GM18498 (cell line): Measurements from ENCODE around the gene MPP2.
"Not testable (repeated sequence)": the region's sequence is repeated elsewhere in the genome, so short reads cannot be mapped to it uniquely, and the experiment has no call there.

Source experiments
- ATAC-seq: cut with Tn5 transposase; IDR thresholded peaks from one replicate; pipeline ENCODE4 v1.9.1; 2021; ENCODE audit warnings: mild to moderate bottlenecking, moderate library complexity; ENCODE audit not compliant: unreplicated experiment

MPP2 gene

GRCh38 chr17:43877451-43878155 lies 29.7 kb downstream of the MPP2 start:
- ATAC-seq, result no peak

DNA sequence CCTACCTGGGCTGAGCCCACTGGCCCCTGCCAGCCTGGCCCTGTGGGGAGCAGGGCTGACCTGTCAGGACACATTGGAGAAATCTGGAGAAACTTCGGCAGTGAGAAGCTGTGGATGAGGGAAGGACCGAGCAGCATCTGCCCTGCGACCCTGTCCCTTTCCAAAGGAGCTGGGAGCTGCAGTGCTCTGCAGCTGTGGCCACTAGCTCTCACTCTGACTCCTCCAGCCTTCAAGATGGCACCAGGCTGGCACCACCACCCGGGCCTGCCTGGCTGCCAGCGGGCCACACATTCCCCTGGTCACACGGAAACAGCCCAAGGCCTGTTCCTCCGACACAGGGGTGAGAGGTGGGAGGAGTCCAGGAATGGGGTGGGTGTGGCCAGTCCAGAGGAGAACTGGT lies 30.3 kb downstream of the MPP2 start:
- ATAC-seq, result no peak

DNA sequence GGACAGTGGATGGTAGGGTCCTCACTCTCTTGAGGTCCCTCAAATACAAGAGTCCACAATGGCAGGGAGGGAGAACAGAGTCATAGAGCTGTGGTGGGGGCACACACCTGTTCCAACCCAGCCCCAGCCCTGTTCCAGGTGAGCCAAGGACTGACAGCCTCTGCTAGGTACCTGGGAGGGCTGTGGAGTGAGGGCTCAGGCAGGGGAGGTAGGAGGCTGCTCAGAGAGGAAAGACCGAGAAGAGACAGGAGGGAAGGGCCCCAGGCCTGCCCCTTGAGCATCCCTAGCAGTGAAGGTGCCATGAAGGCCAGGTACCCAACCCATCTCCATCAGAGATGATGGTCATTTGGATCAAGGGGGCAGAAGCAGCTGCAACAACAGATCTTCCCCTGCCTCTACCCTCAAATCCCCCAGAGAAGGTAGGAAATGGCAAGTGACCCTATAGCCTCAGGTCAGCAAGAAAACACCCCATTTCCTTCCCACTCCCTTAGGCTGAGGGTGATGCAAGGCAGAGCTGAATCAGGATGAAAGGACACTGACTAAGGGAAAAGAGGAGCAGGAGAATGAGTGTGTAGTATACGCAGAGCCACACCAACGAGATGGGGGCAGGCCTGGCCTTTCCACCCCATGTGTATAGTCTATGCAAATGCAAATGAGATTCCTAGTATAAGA lies 31.7 kb downstream of the MPP2 start:
- no peak for ATAC-seq

- ATAC-seq, result no peak
Measured at GRCh38 chr17:43874293-43874692, 33.0 kb downstream of the MPP2 start.

GRCh38 chr17:43873815-43874214 lies 33.5 kb downstream of the MPP2 start:
- no peak for ATAC-seq

- no peak for ATAC-seq
Measured at GRCh38 chr17:43873091-43873490, 34.2 kb downstream of the MPP2 start.

GRCh38 chr17:43871946-43872690 lies 35.2 kb downstream of the MPP2 start:
- no peak for ATAC-seq

DNA sequence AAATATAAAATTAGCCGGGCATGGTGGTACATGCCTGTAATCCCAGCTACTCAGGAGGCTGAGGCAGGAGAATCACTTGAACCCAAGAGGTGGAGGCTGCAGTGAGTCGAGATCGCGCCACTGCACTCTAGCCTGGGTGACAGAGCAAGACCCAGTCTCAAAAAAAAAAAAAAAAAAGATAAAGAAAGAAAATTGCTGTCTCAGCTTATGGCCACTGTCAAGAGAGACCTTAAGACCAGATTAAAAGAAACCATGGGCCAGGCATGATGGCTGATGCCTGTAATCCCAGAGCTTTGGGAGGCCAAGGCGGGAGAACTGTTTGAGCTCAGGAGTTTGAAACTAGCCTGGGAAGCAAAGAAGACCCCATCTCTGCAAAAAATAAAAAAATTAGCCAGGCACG lies 38.3 kb downstream of the MPP2 start:
- not testable (repeated sequence) for ATAC-seq

DNA sequence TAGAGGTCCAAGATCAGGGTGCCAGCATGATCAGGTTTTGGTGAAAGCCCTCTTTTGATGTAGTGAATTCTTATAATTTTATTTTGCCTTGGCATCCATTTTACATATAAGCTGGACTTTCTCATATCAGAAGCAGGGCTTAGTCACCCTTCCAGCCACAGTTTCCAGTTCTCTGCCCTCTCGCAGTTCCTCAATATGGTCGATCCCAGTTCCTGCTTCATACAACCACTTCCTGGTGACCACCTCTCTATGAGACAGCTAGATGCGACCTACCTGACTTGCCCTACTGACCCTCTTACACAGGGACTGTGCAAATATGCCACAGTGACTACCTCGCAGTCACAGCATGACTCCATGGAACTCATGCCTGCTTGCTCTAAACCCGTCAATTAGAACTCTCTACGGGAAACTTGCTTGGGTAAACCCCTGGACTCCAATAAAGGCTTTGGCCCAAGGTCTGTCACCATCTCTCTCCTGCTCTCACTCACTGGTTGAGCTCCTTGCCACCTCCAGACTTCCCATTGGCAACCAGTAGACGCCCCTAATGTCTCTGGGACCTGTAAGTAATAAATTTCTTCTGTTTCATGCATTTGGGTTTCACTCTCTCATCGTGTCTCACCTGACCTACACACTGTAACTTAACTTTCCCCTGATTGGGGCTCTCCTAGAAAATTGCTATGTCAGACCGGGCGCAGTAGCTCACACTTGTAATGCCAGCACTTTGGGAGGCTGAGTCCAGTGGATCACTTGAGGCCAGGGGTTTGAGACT lies 38.9 kb downstream of the MPP2 start:
- ATAC-seq, result no peak

DNA sequence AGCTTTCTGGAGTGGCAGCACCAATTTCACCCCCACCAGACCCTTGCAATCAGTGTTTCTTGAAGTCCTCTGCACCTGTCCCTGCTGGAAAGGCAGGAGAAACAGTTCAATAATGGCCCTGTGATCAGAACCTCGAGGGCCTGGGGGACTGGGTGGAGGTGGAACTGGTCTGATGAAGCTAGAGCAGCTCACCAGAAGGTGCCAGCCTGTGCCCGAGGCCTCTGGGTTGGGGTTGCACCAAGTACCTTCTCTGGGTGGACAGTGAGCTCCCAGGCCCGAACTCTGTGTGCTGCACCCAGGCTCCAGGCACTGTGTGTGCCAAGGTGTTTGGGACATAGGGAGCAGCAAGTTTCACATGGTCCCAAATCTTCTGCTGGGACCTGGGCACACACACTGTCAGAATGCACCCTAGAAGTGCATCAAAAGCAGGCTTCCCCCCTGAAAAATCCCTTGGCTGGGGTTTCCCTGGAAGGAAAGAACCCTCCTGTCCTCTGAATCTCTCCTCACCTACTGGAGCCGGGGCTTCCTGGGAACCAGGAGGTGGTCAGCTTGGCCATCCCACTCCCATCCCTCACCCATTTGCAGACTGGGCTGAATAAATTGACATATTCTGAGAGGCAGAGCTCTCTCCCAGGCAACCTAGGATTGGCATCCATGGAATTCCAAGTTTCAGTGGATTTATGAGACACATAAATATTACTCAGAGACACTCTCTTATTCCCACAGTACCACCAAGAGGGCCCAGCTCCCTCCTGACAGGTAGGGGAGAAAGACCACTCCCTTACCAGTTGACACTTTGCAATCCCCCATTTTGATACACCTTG lies 43.0 kb downstream of the MPP2 start:
- no peak for ATAC-seq

DNA sequence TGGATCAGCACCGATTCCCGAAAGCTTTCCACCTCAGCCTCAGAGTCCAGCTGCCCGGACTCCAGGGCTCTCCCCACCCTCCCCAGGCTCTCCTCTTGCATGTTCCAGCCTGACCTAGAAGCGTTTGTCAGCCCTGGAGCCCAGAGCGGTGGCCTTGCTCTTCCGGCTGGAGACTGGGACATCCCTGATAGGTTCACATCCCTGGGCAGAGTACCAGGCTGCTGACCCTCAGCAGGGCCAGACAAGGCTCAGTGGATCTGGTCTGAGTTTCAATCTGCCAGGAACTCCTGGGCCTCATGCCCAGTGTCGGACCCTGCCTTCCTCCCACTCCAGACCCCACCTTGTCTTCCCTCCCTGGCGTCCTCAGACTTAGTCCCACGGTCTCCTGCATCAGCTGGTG lies 45.4 kb downstream of the MPP2 start:
- ATAC-seq, result no peak

GRCh38 chr17:43860927-43861622 lies 46.3 kb downstream of the MPP2 start:
- ATAC-seq, result no peak

DNA sequence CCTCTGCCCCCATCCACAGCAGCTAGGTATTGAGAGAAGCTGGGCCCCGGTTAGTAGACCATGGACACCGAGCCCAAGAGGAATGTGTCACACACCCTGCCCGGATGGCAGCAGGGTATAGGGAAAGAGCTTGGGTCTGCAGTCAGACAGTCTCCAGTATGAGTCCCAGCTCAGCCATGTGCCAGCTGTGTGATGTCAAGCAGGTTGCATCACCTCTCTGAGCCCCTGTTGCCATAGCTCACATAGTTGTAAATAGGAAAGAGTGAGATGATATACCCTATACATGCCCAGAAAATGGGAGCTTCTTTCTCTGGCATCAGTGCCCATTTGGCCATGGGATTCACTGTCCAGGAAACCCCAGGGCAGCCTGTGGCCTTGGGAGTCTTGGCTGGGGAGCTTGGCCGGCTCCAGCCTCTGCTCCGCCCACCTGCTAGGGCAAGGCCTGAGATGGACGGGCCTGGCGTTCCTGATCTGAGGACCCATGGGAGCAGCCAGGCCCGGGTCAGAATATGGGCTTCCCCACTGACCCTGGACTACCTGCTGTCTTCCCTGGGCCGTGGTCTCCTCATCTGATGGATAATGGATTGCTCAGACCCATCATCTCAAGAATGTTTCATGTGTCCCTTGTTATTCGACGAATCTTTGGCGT lies 47.1 kb downstream of the MPP2 start:
- no peak for ATAC-seq

GRCh38 chr17:43857957-43858600 lies 49.3 kb downstream of the MPP2 start:
- ATAC-seq, result no peak

GRCh38 chr17:43857141-43857540 lies 50.2 kb downstream of the MPP2 start:
- ATAC-seq, result no peak

DNA sequence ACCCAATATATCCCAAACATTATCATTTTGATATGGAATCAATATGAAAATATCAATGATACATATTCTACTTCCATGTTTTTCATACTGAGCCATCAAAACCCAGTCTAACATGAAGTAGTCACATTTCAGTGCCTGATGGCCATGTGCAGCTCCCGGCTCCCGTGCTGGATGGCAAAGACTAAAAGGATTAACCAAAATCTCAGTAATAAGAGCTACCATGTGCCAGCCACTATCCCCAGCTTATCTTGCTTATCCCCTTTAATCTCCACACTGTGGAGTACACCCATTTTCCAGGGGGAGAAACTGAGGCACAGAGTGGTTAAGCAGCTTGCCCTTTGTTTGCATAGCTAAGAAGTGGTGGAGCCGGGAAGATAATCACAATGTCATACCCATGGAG lies 51.2 kb downstream of the MPP2 start:
- ATAC-seq, result no peak

- ATAC-seq, result no peak
Measured at GRCh38 chr17:43855061-43855460, 52.3 kb downstream of the MPP2 start.

DNA sequence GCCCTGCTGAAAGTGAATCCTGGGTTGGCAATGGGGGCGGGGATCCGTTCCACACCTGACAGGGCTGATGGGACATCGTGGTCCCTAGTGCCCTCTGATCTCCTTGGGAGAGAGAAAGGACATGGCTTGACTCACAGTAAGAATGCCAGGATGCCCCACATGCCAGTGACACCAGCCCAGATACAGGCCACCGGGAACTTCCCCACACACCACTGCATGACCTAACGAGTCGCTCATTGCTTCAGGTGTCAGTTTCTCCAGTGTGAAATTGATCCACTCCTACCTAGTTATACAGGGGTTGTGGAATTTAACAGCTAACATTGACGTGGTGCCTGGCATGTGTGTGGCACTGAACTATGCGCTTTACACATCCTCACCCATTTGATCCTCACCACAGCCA lies 52.8 kb downstream of the MPP2 start:
- no peak for ATAC-seq

DNA sequence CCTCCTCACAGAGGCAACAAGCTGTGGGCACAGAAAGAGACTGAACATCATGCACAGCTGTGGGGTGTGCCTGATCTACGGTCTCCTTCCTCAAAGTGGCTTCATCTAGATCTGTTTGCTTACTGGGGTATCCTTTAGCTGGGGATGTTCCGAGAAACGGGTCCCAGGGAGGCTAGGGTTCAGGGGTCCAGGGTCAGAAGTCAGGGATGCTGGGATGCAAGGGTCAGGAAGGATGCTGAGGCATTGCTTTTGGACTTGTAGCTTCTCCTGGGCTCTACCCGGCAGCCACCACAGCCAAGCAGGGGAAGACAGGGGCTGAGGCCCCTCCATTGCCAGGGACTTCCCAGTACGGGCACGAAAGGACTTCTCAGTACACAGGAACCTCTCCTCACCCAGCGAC lies 53.8 kb downstream of the MPP2 start:
- no peak for ATAC-seq
